ENCODE data around the gene ATG9A. TPM values are rescaled to one million over a fixed set of nuclear protein-coding genes. Genes with fewer than 3 reads are reported as not detected.
"Not testable (repeated sequence)": the region's sequence is repeated elsewhere in the genome, so short reads cannot be mapped to it uniquely, and the experiment has no call there.

ATG9A gene
- total RNA-seq, 1 experiment from 2014 or later = 46.4 TPM

GRCh38 chr2:219261024-219261855, 31.8 kb upstream of the ATG9A start:
- Histone ChIP-seq H3K79me1 (ENCODE audit: insufficient read depth, low read depth, low read length, poor library complexity, severe bottlenecking) (no peaks in the 10 kb centered on the region), H3K56ac (ENCODE audit: insufficient read length, low read depth, low read length) (no peak overlapping the region), H3K9me3 (ENCODE audit: control insufficient read depth, low read depth, low read length) (no peaks in the 10 kb centered on the region), H3K14ac (ENCODE audit: insufficient read depth, low read length) (no peak overlapping the region), H3K4ac (ENCODE audit: low read depth, low read length) (no peak overlapping the region), H2BK120ac (ENCODE audit: low read depth, low read length, poor library complexity, severe bottlenecking) (no peak overlapping the region), H3T11ph (ENCODE audit: low read length) (no peak overlapping the region), H3K27ac (ENCODE audit: insufficient read length, low read depth, low read length) (no peak overlapping the region), H2BK20ac (ENCODE audit: low read depth, low read length, poor library complexity, severe bottlenecking) (no peak overlapping the region), H2BK15ac (ENCODE audit: low read depth, low read length) (no peak overlapping the region), H2BK12ac (ENCODE audit: insufficient read length, low read depth, low read length) (no peak overlapping the region), H3K4me1 (ENCODE audit: insufficient read depth, low read length) (no peaks in the 10 kb centered on the region), H2AK5ac (ENCODE audit: insufficient read length, low read length) (no peak overlapping the region), H3K23ac (ENCODE audit: insufficient read length, low read depth, low read length) (no peak overlapping the region), H3K9ac (ENCODE audit: extremely low read depth, insufficient read length, low read length) (no peak overlapping the region), H4K91ac (ENCODE audit: insufficient read length, low read depth, low read length) (no peak overlapping the region), H4K5ac (ENCODE audit: insufficient read length, low read depth, low read length) (no peak overlapping the region), H3K4me2 (ENCODE audit: insufficient read depth, insufficient read length, low read length) (no peak overlapping the region), H2AFZ (ENCODE audit: low read length) (no peak overlapping the region), H3K18ac (ENCODE audit: insufficient read length, low read depth, low read length) (no peak overlapping the region), H4K8ac (replicated peaks; ENCODE audit: insufficient read length, low read depth, low read length) (no peak overlapping the region), H4K20me1 (ENCODE audit: control insufficient read depth, insufficient read depth, insufficient read length) (no peaks in the 10 kb centered on the region), H3K27me3 (ENCODE audit: insufficient read depth, low read length) (peaks cover 3% of the 10 kb centered on the region; the same call in 1 of the 2 replicates), H3K79me2 (ENCODE audit: insufficient read depth, low read length) (no peaks in the 10 kb centered on the region), H3K23me2 (ENCODE audit: insufficient read length, low read depth, low read length, poor library complexity, severe bottlenecking) (peaks cover 3% of the 10 kb centered on the region), H2BK5ac (ENCODE audit: insufficient read length, low read length) (no peak overlapping the region)
- peaks cover 60% of the 10 kb centered on the region for H3K27me3 Mint-ChIP-seq (ENCODE audit: low read depth)
- H3K27ac Mint-ChIP-seq = no peak overlapping the region
- H3K9me3 Mint-ChIP-seq = no peaks in the 10 kb centered on the region
- H3K4me3 Mint-ChIP-seq = no peak overlapping the region
- TF ChIP-seq, protein P1, sequence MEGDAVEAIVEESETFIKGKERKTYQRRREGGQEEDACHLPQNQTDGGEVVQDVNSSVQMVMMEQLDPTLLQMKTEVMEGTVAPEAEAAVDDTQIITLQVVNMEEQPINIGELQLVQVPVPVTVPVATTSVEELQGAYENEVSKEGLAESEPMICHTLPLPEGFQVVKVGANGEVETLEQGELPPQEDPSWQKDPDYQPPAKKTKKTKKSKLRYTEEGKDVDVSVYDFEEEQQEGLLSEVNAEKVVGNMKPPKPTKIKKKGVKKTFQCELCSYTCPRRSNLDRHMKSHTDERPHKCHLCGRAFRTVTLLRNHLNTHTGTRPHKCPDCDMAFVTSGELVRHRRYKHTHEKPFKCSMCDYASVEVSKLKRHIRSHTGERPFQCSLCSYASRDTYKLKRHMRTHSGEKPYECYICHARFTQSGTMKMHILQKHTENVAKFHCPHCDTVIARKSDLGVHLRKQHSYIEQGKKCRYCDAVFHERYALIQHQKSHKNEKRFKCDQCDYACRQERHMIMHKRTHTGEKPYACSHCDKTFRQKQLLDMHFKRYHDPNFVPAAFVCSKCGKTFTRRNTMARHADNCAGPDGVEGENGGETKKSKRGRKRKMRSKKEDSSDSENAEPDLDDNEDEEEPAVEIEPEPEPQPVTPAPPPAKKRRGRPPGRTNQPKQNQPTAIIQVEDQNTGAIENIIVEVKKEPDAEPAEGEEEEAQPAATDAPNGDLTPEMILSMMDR (conservative IDR thresholded peaks at IDR 0.05) = no peak
- no peak for DNase-seq
- H3K4me1 Mint-ChIP-seq = peaks cover 1 to 2% of the 10 kb centered on the region in 2 experiments; a peak in 1 of 4 replicates
- no CpG with 5 or more reads among the region's 5 CpGs for WGBS (ENCODE audit: extremely low coverage, insufficient read length, low lambda C conversion rate)
- no peaks in the 10 kb centered on the region for H3K36me3 Mint-ChIP-seq (ENCODE audit: insufficient read depth in 1 of 3, low read depth in 3 of 3)

GRCh38 chr2:219258942-219259341, 29.5 kb upstream of the ATG9A start:
- not testable (repeated sequence) for H3K79me2 ChIP-seq (ENCODE audit: insufficient read depth, low read length); H3T11ph ChIP-seq (ENCODE audit: low read length); H3K23ac ChIP-seq (ENCODE audit: insufficient read length, low read depth, low read length); H3K9me3 Mint-ChIP-seq; H2BK120ac ChIP-seq (ENCODE audit: low read depth, low read length, poor library complexity, severe bottlenecking); H3K9ac ChIP-seq (ENCODE audit: extremely low read depth, insufficient read length, low read length); H4K91ac ChIP-seq (ENCODE audit: insufficient read length, low read depth, low read length); H3K18ac ChIP-seq (ENCODE audit: insufficient read length, low read depth, low read length); H2AFZ ChIP-seq (ENCODE audit: low read length); DNase-seq; H4K8ac ChIP-seq (replicated peaks; ENCODE audit: insufficient read length, low read depth, low read length); H2BK15ac ChIP-seq (ENCODE audit: low read depth, low read length); H3K79me1 ChIP-seq (ENCODE audit: insufficient read depth, low read depth, low read length, poor library complexity, severe bottlenecking); H4K5ac ChIP-seq (ENCODE audit: insufficient read length, low read depth, low read length); H4K20me1 ChIP-seq (ENCODE audit: control insufficient read depth, insufficient read depth, insufficient read length); H3K27ac Mint-ChIP-seq; H3K4me2 ChIP-seq (ENCODE audit: insufficient read depth, insufficient read length, low read length); H3K4me3 Mint-ChIP-seq; H3K56ac ChIP-seq (ENCODE audit: insufficient read length, low read depth, low read length); H2BK5ac ChIP-seq (ENCODE audit: insufficient read length, low read length); H2AK5ac ChIP-seq (ENCODE audit: insufficient read length, low read length); H3K4me1 ChIP-seq (ENCODE audit: insufficient read depth, low read length); H3K14ac ChIP-seq (ENCODE audit: insufficient read depth, low read length); H3K9me3 ChIP-seq (ENCODE audit: control insufficient read depth, low read depth, low read length); H3K23me2 ChIP-seq (ENCODE audit: insufficient read length, low read depth, low read length, poor library complexity, severe bottlenecking); H2BK20ac ChIP-seq (ENCODE audit: low read depth, low read length, poor library complexity, severe bottlenecking); H3K4ac ChIP-seq (ENCODE audit: low read depth, low read length); H3K4me1 Mint-ChIP-seq; H2BK12ac ChIP-seq (ENCODE audit: insufficient read length, low read depth, low read length); H3K27ac ChIP-seq (ENCODE audit: insufficient read length, low read depth, low read length); H3K36me3 Mint-ChIP-seq (ENCODE audit: insufficient read depth in 1 of 3, low read depth in 3 of 3)
- H3K27me3 ChIP-seq (ENCODE audit: insufficient read depth, low read length) = peaks cover 21% of the 10 kb centered on the region
- H3K27me3 Mint-ChIP-seq (ENCODE audit: low read depth) = peaks cover 78% of the 10 kb centered on the region
- no CpG with 5 or more reads among the region's 10 CpGs for WGBS (ENCODE audit: extremely low coverage, insufficient read length, low lambda C conversion rate)

Measured in H9 (cell line).